HG02970 (cell line): Measurements from ENCODE around the gene PHF21B.
"Not testable (repeated sequence)": the region's sequence is repeated elsewhere in the genome, so short reads cannot be mapped to it uniquely, and the experiment has no call there.

Experiments
- ATAC-seq: cut with Tn5 transposase; IDR thresholded peaks from one replicate; pipeline ENCODE4 v1.9.1; 2021; ENCODE audit warnings: mild to moderate bottlenecking, moderate library complexity, moderate number of reproducible peaks; ENCODE audit not compliant: unreplicated experiment, low FRiP score

Gene PHF21B

DNA sequence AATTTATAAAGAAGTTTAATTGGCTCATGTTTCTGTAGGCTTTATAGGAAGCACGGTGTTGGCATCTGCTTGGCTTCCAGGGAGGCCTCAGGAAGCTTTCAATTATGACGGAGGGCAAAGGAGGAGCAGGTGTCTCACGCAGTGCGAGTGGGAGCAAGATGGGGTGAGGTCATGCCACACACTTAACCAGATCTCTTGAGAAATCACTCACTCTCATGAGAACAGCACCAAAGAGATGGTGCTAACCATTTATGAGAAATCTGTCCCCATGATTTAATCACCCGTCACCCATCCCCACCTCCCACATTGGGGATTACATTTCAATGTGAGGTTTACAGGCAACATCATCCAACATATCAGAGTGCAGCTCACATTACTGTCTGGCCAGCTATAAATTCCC, 153.9 kb downstream of the PHF21B start:
- ATAC-seq = no peak

DNA sequence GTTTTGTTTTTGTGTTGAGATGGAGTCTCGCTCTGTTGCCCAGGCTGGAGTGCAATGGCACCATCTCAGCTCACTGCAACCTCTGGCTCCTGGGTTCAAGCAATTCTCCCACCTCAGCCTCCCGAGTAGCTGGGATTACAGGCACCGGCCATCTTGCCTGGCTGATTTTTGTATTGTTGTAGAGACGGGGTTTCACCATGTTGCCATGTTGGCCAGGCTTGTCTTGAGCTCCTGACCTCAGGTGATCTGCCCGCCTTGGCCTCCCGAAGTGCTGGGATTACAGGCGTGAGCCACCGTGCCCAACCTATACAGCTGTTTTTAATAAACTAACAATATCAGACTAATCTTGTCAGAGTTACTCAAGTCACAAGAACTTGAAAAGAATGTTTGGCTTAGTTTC, 155.2 kb downstream of the PHF21B start:
- ATAC-seq = not testable (repeated sequence)

DNA sequence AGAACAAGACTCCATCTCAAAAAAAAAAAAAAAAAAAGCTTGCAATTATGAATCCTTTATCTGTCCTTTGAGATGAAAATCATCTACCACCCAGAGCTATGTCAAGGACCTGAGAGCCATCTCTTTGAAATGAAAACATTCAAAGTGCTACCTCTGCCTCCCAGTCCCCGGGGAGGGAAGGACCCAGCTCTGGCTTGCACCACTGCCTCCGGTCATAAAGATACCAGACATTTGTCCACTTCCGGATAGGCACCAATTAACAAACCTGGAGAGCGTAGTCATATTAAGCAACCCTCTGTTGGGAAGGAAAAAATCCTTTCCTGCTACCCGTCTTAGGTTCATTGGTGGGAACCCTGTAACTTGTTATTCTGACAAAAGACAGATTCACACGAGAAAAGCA, 158.9 kb downstream of the PHF21B start:
- no peak for ATAC-seq

DNA sequence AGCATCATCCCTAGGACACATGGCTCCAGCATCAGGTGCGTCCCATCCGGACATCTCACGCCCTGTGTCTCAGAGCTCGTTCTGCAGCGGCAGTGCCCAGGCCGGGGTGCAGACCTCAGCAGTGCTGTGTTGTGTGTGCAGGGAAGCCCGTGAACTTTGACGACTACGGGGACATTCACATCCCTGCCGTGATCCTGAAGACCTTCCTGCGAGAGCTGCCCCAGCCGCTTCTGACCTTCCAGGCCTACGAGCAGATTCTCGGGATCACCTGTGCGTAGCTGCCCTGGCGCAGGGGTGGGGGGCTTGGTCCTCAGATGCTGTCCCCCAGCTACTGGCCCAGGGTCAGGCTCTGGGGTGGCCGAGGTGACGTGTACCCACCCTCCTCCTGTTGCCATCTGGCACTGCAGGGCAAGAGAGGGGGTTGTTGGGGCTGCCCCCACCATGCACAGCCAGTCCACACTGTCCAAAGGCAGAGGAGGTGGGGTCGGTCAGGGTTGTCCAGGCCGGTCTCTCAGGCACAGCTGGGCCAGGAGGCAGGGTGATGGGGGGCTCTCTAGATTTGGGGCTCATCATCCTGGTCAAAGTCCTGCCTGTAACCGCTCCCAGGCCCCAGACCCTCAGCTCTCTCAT, 160.9 kb downstream of the PHF21B start:
- no peak for ATAC-seq

DNA sequence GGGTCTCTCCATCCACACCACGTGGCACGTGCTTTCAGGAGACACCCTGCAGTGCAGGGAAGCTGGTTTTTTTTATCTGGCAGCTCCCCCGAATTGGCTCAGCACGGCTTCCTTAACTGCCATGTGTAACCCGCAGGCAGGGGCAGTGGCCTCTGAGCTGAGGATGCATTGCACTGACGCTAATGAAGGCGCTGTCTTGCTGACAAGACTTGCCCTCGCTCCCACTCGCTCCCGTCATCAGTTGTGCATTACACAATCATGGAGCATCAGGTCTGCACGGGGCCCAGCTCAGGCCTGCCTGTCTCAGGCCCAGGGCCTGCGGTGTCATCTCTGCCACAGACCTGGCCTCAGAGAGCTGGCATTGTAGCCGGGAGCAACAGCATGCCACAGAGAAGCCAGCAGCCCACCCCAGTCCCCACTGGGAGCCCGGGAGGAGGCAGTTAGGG, 161.5 kb downstream of the PHF21B start:
- no peak for ATAC-seq

DNA sequence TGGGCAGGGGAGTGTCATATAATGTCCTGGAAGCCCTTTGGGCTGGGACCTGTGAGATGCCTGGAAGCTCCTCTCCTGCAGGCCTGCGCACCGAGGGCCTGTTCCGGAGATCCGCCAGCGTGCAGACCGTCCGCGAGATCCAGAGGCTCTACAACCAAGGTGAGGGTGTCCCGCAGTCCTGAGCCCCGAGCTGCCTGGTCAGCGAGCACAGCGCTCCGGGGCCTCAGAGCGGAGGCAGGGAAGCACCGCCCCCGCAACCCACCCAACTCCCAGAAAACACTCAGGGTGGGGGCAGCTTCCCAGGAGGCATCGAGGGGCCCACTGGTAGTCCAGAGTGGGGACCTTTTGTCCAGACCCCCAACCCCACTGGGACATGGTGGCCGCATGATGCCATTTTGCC, 161.9 kb downstream of the PHF21B start:
- no peak for ATAC-seq

DNA sequence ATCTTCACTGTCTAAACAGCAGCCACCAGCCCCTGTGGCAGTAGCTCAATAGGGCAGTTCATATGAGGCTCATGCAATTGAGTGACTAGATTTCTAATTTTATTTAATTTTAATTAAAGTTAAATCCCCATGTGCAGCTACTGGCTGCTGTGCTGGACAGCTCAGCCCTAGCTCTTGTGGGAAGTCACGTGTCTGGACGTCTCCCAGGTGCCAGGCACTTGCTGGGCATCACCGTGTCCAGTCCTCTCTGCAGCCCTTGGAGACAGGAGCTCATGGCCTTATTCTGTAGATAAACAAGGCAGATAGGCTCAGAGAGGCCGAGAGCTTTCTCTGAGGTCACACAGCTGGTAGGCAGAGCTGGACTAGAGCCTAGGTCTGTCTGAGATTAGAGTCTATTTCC, 162.4 kb downstream of the PHF21B start:
- no peak for ATAC-seq

DNA sequence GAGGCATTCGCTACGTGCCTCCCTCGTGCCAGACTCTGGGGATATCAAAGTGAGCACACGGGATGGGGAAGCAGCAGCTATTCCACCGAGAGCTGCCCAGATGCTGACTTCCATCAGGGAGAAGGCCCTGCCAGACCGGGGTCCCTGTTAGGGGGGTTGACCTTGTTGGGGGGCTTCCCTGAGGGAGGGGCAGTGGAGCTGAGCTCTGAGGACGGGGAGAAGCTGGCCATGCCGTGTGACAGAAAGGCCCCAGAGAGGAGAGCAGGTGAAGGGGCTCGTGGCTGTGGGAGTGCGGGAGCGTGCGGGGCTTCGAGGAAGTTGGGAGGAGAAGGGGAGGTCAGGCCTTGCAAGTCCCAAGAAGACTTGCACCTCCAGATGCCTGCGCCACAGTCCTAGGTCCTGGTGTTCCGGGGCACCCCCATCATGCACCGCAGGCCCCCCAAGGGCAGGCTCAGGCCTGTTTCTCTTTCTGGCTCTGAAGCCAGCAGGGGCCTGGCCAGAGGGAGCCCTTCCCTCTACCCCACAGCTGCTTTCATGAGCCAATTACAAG, 163.0 kb downstream of the PHF21B start:
- ATAC-seq = no peak

DNA sequence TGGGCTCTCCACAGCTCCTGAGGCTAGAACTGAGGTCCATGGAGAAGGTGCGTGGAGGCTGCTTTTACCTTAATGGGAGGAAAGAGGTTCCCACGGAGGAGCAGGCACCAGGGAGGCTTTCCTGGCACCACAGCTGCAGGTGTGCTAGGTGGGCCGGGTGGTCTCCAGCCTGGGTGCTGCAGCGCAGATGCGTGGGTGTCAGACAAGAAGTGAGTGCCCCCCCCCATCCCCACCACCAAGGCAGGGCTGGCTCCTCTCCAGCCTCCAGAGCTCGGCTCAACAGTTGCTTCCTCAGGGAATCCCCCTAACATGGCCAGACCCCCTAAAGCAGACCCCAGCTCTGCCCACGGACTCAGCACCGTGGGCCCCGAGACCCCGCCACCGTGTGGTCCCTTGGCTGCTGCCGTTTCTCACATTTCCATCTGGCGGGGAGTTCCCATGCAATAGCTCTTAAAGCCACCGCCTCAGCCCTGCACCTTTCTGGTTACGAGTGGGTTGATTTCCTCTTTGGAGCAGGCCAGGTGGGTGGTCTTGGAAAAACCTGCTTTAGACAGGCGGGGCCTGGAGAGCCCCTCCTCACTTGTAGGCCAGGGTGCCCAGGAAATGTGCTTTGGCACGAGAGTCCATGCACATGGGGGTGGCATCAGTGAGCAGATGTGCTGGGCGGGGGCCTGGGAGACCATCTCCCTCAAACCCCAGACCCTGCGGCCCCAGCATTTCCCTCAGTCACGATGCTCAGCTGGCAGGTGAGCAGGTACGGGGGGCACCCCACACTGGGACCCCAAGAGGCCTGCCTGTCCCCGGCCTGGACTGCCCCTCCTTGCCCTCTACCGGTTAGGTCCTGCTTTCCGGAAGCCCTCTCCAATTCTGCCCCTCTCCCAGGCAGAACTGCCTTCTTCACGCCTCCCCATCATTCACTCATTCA, 163.7 kb downstream of the PHF21B start:
- no peak for ATAC-seq

DNA sequence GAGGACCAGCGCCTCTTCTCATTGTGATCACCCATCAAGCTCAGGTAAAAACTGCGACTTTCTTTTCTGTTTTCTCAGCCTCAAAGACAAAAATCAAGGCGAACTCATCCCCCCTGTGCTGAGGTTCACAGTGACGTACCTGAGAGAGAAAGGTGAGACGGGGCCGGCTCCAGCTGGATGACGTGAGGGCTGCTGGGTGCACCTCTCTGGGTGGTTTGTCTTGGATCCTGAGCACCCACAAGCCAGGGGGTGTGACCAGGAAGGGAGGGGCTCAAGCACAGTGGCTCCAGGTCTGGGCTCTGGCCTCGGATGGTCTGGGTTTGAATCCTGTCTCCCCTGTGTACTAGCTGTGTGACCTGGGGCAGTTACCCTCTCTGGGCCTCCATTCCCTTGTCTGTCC, 164.6 kb downstream of the PHF21B start:
- no peak for ATAC-seq

DNA sequence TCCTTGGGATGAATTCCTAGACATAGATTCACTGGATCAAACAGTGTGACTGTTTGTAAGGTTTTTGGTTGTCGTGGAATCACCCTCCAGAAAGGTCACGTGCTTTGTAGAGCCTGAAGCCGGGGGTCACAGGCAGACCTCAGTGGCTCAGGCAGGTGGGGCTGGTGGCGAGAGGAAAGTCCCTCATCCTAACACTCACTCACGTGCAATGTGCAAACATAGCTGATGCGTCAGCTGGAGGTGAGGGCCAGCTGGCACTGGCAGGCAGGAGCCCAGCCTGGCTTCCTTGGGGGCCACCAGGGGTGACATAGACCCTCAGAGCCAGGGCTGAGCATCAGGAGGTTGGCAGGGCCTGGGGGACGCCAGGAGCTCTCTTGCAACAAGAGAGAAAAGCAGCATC, 167.4 kb downstream of the PHF21B start:
- no peak for ATAC-seq

DNA sequence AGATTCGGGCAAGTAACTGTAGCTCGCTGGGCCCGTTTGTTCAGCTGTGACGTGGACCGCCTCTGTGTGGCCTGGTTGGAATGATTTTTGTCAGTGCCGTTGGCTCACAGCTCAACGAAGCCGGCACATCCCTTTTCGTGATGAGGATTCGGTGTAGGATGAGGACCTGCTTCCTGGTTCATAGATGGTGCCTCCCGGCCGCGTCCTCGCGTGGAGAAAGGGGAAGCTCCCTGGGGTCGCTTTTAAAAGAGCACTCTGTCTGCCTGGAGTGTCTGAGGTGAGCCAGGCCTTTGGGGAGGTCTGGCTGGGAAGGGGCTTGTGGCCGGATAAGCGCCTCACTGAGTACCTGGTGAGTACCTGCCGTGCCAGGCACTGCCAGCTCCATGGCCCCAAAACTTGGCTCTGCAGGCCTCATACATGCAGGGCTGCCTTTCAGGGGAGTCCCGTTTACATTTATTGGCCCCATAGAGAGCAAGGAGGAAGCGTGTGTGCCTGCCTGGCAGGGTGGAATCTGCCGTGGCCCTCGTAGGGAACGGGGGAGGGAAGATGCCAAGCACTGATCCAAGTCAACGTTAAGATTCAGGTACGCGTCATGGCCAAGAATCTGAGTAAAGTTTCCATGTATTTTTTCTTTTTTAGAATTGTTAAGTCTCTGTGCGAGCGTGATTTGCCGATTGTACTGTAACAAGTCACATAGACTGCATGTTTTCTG, 169.0 kb downstream of the PHF21B start:
- no peak for ATAC-seq

DNA sequence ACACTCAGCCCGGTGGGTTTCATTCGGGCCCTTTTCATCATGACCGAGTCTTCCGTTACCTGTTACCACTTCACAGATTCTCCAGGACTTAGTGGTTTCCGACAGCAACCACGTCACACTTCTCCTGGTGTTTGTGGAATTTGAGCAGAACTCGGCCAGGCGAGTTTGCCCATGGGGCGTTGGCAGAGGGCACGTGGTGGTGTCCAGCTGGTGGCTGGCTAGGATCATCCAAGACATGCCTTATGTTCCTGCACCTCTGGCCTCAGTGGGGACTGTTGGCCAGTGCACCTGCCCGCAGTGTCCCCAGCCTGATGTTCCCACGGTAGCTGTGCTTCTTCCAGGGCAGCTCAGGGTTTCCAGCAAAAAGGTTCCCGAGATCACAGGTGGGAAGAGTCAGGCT, 170.1 kb downstream of the PHF21B start:
- ATAC-seq = no peak

DNA sequence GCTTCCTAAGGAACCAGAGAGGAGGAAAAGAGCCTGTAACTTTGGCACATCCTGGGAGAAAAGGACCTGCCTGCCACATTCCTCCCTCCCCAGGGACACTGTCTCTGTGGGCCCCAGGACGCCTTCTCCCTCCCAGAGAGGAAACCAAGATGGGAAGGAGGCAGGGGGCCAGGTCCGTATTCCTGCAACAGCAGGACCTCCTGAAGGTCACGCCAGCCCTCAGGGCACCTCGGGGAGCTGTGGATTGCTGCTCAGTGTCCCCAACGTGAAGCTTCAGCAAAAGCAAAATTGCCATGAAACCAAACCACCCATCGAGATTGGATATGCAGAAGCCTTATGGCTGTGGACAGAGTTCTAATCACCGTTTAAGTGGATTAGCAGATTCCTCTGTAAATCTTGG, 170.7 kb downstream of the PHF21B start:
- no peak for ATAC-seq

DNA sequence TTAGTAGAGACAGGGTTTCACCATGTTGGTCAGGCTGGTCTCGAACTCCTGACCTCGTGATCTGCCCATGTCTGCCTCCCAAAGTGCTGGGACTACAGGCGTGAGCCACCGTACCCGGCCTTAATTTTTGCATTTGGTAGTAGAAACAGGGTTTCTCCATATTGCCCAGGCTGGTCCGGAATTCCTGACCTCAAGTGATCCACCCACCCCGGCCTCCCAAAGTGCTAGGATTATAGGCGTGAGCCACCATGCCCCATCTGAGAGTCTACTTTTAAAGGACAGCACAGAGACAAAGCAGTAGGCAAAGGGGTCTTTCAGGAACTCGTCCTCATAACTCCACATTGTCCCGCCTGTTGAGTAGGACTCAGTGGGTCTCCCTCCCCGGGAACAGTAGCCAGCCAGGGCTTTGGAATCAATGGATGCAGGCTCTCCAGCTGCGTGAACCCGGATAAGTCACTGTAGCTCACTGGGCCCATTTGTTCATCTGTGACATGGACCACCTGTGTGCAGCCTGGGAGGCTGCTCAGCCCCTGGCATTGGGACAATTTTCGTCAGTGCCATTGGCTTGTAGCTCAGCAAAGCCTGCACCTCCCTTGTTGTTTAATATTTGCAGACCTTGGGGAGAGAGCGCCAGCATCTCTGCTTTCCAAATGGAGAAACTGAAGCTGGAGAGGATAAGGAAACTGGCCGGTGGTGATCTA, 171.3 kb downstream of the PHF21B start:
- no peak for ATAC-seq

DNA sequence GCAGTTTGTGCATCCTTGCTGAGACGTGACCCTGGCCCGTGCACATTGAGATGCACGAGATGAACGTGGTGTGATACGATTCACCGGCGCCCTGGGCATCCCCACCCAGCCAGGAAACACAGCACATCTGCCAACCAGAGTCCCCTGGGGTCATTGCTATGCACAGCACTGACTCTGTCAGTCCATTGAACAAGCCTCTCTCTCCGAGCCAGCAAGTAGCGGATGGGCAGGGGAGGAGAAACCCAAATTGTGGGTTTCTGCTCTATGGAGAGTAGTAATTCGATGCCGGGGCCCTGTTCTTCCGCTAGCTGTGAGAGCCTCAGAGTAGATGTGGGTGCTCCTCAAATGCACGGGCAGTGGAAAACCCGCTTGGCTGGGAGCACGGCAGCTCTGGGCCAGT, 172.3 kb downstream of the PHF21B start:
- ATAC-seq = no peak

DNA sequence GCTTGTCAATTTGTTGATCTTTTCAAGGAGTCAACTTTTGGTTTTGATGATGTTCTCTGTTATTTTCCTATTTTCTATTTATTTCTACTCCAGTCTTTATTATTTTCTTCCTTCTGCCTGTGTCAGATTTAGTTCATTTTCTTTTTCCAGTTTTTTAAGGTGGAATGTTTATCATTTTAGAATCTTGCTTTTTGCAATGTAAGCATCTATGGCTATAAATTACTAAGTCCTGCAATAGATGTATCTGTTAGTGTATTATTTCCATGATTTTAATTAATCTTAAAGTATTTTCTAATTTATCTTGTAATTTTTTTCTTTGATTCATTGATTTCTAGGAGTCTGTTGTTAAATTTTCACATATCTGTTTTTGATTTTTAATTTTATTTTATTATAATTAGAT, 175.7 kb downstream of the PHF21B start:
- ATAC-seq = no peak

DNA sequence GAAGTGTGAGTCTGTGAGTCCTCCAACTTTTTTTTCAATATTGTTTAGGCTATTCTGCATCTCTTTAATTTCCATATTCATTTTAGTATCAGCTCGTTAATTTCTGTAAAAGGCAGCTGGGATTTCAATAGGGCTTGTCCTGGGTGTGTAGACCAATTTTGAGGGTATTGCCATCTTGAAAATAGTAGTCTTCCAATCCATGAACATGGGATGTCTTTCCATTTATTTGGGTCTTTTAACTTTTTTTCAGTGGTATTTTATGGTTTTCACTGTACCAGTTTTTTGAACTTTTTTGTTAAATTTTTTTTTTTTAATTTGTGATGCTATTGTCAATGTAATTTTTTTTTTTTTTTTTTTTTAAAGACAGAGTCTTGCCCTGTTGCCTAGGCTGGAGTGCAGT, 177.9 kb downstream of the PHF21B start:
- no peak for ATAC-seq
